ENCODE results near the gene HRH3. TPM values are rescaled to one million over a fixed set of nuclear protein-coding genes. Genes with fewer than 3 reads are reported as not detected.
A peak's percentile ranks its signal among the peaks of the same experiment; 100 is the strongest.

Gene HRH3
- total and polyA plus RNA-seq, 2 donors (not counting 1 experiment from before 2014, with no cell fraction given): not detected

GRCh38 chr20:62203378-62204030, 16.6 kb downstream of the HRH3 start:
- H3K4me3 ChIP-seq (ENCODE audit: control extremely low read depth in 1 of 5, extremely low read depth in 1 of 5, insufficient read depth in 1 of 5, low read depth in 2 of 5, low read length in 4 of 5): no peak overlapping the region
- intact Hi-C loops (cut with micrococcal nuclease): no loop called here
- no peaks in the 10 kb centered on the region for H3K27me3 Mint-ChIP-seq
- ChIA-PET CTCF (no interaction called here), POLR2A (no interaction called here)
- H3K4me1 ChIP-seq (ENCODE audit: control insufficient read depth in 2 of 2, insufficient read depth in 2 of 2, low read length in 2 of 2): peaks cover 24 to 28% of the 10 kb centered on the region in 2 donors
- H3K4me2 ChIP-seq (replicated peaks; ENCODE audit: low read depth, low read length, poor library complexity, severe bottlenecking): no peak overlapping the region
- H3K79me2 ChIP-seq (ENCODE audit: control insufficient read depth, insufficient read depth, low read length): peaks cover 3% of the 10 kb centered on the region
- H3K9me3 Mint-ChIP-seq (ENCODE audit: insufficient read depth): no peaks in the 10 kb centered on the region
- H2AFZ ChIP-seq (ENCODE audit: insufficient read depth, low read depth, low read length, poor library complexity, severe bottlenecking): no peak overlapping the region
- H3K36me3 ChIP-seq (replicated peaks in 1 of 2; ENCODE audit: control extremely low read depth in 1 of 2, control insufficient read depth in 1 of 2, extremely low read depth in 1 of 2, insufficient read depth in 2 of 2, low read length in 1 of 2): peaks cover 0 to 12% of the 10 kb centered on the region in 2 experiments
- 69% methylated on average over 14 of the region's 22 CpGs for WGBS (ENCODE audit: insufficient coverage)
- H3K9me3 ChIP-seq (ENCODE audit: control extremely low read depth in 1 of 3, control insufficient read depth in 2 of 3, insufficient read depth in 1 of 3, low read length in 2 of 3): no peaks in the 10 kb centered on the region
- no peak overlapping the region for H3K9ac ChIP-seq (ENCODE audit: low read length)
- no peak for TF ChIP-seq CTCF (IDR thresholded peaks at IDR 0.05)
- no peak for TF ChIP-seq EZH2 (IDR thresholded peaks at IDR 0.05; ENCODE audit: borderline replicate concordance, insufficient read depth, low read depth, low read length, poor library complexity, severe bottlenecking)
- H3K27me3 ChIP-seq (replicated peaks in 1 of 4; ENCODE audit: control extremely low read depth in 1 of 4, control insufficient read depth in 3 of 4, insufficient read depth in 4 of 4, low read length in 3 of 4): no peaks in the 10 kb centered on the region
- H3K4me3 Mint-ChIP-seq: peak overlapping the region; percentile 7
- H3K27ac Mint-ChIP-seq: no peak overlapping the region
- DNase-seq: no peak
- H3K27ac ChIP-seq (ENCODE audit: low read length in 2 of 2): no peak overlapping the region
- H3K4me1 Mint-ChIP-seq: peaks cover 32% of the 10 kb centered on the region
- peaks cover 5% of the 10 kb centered on the region for H4K20me1 ChIP-seq (ENCODE audit: control insufficient read depth, insufficient read depth, low read length, poor library complexity, severe bottlenecking)
- ATAC-seq (ENCODE audit: low read depth): no peak

GRCh38 chr20:62202676-62203377, 17.3 kb downstream of the HRH3 start:
- H3K27me3 ChIP-seq (replicated peaks in 1 of 4; ENCODE audit: control extremely low read depth in 1 of 4, control insufficient read depth in 3 of 4, insufficient read depth in 4 of 4, low read length in 3 of 4): no peaks in the 10 kb centered on the region
- H3K27ac ChIP-seq (ENCODE audit: low read length in 2 of 2): no peak overlapping the region
- H3K4me3 ChIP-seq (ENCODE audit: control extremely low read depth in 1 of 5, extremely low read depth in 1 of 5, insufficient read depth in 1 of 5, low read depth in 2 of 5, low read length in 4 of 5): no peak overlapping the region
- Mint-ChIP-seq H3K27ac (no peak overlapping the region), H3K9me3 (ENCODE audit: insufficient read depth) (no peaks in the 10 kb centered on the region), H3K27me3 (no peaks in the 10 kb centered on the region), H3K4me1 (peaks cover 32% of the 10 kb centered on the region), H3K4me3 (peak overlapping the region; percentile 7)
- intact Hi-C loops (cut with micrococcal nuclease): no loop called here
- H3K4me2 ChIP-seq (replicated peaks; ENCODE audit: low read depth, low read length, poor library complexity, severe bottlenecking): no peak overlapping the region
- no peaks in the 10 kb centered on the region for H3K9me3 ChIP-seq (ENCODE audit: control extremely low read depth in 1 of 3, control insufficient read depth in 2 of 3, insufficient read depth in 1 of 3, low read length in 2 of 3)
- WGBS (ENCODE audit: insufficient coverage): 85% methylated on average over 15 of the region's 23 CpGs
- no peak overlapping the region for H2AFZ ChIP-seq (ENCODE audit: insufficient read depth, low read depth, low read length, poor library complexity, severe bottlenecking)
- H3K36me3 ChIP-seq (replicated peaks in 1 of 2; ENCODE audit: control extremely low read depth in 1 of 2, control insufficient read depth in 1 of 2, extremely low read depth in 1 of 2, insufficient read depth in 2 of 2, low read length in 1 of 2): peaks cover 0 to 18% of the 10 kb centered on the region in 2 experiments
- TF ChIP-seq CTCF (IDR thresholded peaks at IDR 0.05) (no peak), EZH2 (IDR thresholded peaks at IDR 0.05; ENCODE audit: borderline replicate concordance, insufficient read depth, low read depth, low read length, poor library complexity, severe bottlenecking) (no peak)
- ChIA-PET POLR2A (no interaction called here), CTCF (no interaction called here)
- no peak for ATAC-seq (ENCODE audit: low read depth)
- peaks cover 24 to 28% of the 10 kb centered on the region in 2 donors for H3K4me1 ChIP-seq (ENCODE audit: control insufficient read depth in 2 of 2, insufficient read depth in 2 of 2, low read length in 2 of 2)
- H4K20me1 ChIP-seq (ENCODE audit: control insufficient read depth, insufficient read depth, low read length, poor library complexity, severe bottlenecking): peaks cover 5% of the 10 kb centered on the region
- peaks cover 3% of the 10 kb centered on the region for H3K79me2 ChIP-seq (ENCODE audit: control insufficient read depth, insufficient read depth, low read length)
- H3K9ac ChIP-seq (ENCODE audit: low read length): no peak overlapping the region
- no peak for DNase-seq

Data from B cell (primary cell).